Mucosa of descending colon (tissue), 3 donors: ENCODE measurements around the gene CASZ1. TPM values are rescaled to one million over a fixed set of nuclear protein-coding genes. Genes with fewer than 3 reads are reported as not detected.

Experiments
- ATAC-seq: fragments of 200-7000 bp; cut with Tn5 transposase; one replicate; pipeline ENCODE4 v1.9.1; 2020; ENCODE audit warnings: mild to moderate bottlenecking, moderate library complexity
- DNase-seq, 3 donors: peaks; one replicate each; pipeline ENCODE4 v3.0.0-alpha.2; 2020
- H3K36me3 ChIP-seq: fragments of 200-600 bp; one replicate; pipeline ENCODE4 v1.8.0; 2021; ENCODE audit warnings: low read depth, mild to moderate bottlenecking
- H3K4me1 ChIP-seq: fragments of 200-600 bp; one replicate; pipeline ENCODE4 v1.8.0; 2021; ENCODE audit warnings: low read depth, mild to moderate bottlenecking
- H3K4me3 ChIP-seq: fragments of 200-600 bp; one replicate; pipeline ENCODE4 v1.8.0; 2021; ENCODE audit warnings: mild to moderate bottlenecking
- H3K9me3 ChIP-seq: fragments of 200-600 bp; one replicate; pipeline ENCODE4 v1.8.0; 2021; ENCODE audit warnings: mild to moderate bottlenecking
- CTCF ChIP-seq: fragments of 200-600 bp; IDR thresholded peaks from one replicate; pipeline ENCODE4 v1.8.0; 2022; ENCODE audit warnings: antibody characterized with exemption, mild to moderate bottlenecking
- intact Hi-C, 2 donors: fragments of 100-400 bp; cut with DNase I in 1 of 2; cut with micrococcal nuclease in 1 of 2; formaldehyde crosslinking; loops; one replicate each; pipeline versions ENCODE4 v1.11.0 to v1.11.1; 2022; cut with DNase I, micrococcal nuclease
- total RNA-seq, 3 donors: library from RNA; stranded (reverse); fragmentation: NEBNext Ultra II Directional in 2 of 3; extraction: Animal tissue kit (Norgen Biotek cat#: 25700) in 2 of 3; gene quantifications; one replicate each; pipeline versions ENCODE4 v1.2.1 to v1.2.4, GENCODE V29; 2021 to 2023
- donor health status: DM: no; HTN: no; CAD: no; lungs with moderate emphysema.
- donor health status: DM: no; HTN: no; CAD: no.
- donor health status: DM: no; HTN: yes; CAD: no.

The CASZ1 gene
- total RNA-seq, 3 donors from 2014 or later: 66.5 to 110 (median 84.5) TPM

DNA sequence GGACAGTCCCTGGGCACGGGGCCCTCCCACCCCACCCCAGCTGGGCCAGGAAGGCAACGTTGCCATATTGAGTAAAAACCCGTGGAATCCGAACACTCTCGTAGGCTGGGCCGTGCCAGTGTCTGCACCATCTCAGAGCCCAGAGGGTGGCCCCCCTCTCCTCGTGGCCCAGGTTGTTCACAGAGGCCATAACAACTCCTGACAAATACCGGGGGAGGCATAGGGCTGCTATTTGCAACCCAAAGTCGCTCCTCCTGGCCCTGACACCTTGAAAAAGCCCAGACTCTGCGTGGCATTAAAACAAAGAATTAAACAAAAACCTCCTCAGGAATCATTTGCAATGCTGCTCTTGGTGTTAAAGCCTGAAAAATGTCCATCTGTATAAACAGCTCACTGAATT lies 141.4 kb downstream of the CASZ1 start:
- Histone ChIP-seq H3K4me1 (no peaks in the 10 kb centered on the region), H3K36me3 (peaks cover 6% of the 10 kb centered on the region), H3K4me3 (no peak overlapping the region), H3K9me3 (no peaks in the 10 kb centered on the region)
- intact Hi-C loops: no loop called here
- ATAC-seq: no peak
- DNase-seq: no peak
- no peak for TF ChIP-seq CTCF

GRCh38 chr1:10653370-10654125 lies 142.9 kb downstream of the CASZ1 start:
- H3K4me1 ChIP-seq: no peaks in the 10 kb centered on the region
- no peak for TF ChIP-seq CTCF
- no peak for DNase-seq
- ATAC-seq: no peak
- H3K9me3 ChIP-seq: no peaks in the 10 kb centered on the region
- intact Hi-C loops: no loop called here
- peaks cover 8% of the 10 kb centered on the region for H3K36me3 ChIP-seq
- no peak overlapping the region for H3K4me3 ChIP-seq

GRCh38 chr1:10652626-10653025 lies 143.8 kb downstream of the CASZ1 start:
- DNase-seq: no peak
- Histone ChIP-seq H3K9me3 (no peaks in the 10 kb centered on the region), H3K4me1 (no peaks in the 10 kb centered on the region), H3K4me3 (no peak overlapping the region), H3K36me3 (peaks cover 9% of the 10 kb centered on the region)
- no peak for ATAC-seq
- no peak for TF ChIP-seq CTCF
- intact Hi-C loops: no loop called here

DNA sequence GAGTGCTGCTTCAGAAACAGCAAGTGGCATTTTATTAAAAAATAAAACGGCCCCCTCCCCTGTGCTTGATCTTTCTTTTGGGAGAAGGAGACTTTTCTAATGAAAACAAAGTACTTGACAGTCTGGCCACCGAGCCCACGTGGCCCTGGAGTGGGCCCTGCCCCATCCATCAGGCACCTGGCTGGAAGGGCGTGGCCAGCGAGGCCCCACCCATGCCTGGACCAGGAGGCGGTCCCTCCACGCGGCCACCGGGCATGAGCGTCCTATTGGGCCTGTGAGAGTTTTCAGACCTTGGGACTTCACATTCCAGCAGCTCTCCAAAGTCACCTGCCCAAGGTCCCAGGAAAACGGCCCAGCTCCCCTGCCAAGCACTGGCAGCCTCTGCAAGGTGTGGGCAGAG lies 144.7 kb downstream of the CASZ1 start:
- no peak for TF ChIP-seq CTCF
- Histone ChIP-seq H3K4me3 (no peak overlapping the region), H3K36me3 (peaks cover 9% of the 10 kb centered on the region), H3K4me1 (no peaks in the 10 kb centered on the region), H3K9me3 (no peaks in the 10 kb centered on the region)
- intact Hi-C loops: no loop called here
- ATAC-seq (peak; percentile 74), DNase-seq (peak in 2 of 3 donors; percentile 39 to 63)

DNA sequence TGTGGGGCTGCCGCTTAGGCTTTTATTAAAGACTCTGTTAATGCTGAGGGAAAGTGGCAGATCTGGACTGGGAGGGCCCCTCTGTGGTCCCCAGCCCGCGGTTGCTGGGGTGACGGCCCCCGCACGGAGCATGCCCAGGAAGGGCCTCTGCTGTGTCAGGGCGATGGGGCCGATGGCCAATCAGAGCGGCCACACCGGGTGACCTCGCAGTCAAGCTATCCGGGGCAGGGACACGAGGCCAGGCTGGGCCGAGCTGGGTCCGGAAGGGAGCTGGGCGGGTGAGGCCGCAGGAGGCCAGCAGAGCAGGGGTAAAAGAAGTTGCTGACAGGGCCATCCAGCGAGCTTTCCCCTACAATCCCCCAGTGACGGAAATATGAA lies 145.1 kb downstream of the CASZ1 start:
- DNase-seq (no peak), ATAC-seq (no peak)
- intact Hi-C loops: no loop called here
- Histone ChIP-seq H3K9me3 (no peaks in the 10 kb centered on the region), H3K36me3 (peaks cover 9% of the 10 kb centered on the region), H3K4me3 (no peak overlapping the region), H3K4me1 (no peaks in the 10 kb centered on the region)
- no peak for TF ChIP-seq CTCF
